Esophagus squamous epithelium (tissue), 5 donors: ENCODE results near the gene MTM1. TPM values are rescaled to one million over a fixed set of nuclear protein-coding genes. Genes with fewer than 3 reads are reported as not detected.

Source experiments
- DNase-seq: peaks from one replicate; lab custom pipeline; 2025; lab: John Stamatoyannopoulos, UW
- H3K27ac ChIP-seq, 4 donors: fragments of 200-600 bp; sonication (generic); one replicate each; pipeline ENCODE4 v1.5.1; 2016 to 2019; ENCODE audit warnings: mild to moderate bottlenecking in 1 of 4
- H3K27me3 ChIP-seq, 4 donors: fragments of 200-600 bp; sonication (generic); 1 replicate in 3 of 4; 2 replicates in 1 of 4; pipeline versions ENCODE4 v1.5.1 to v1.6.0; 2017 to 2021; ENCODE audit warnings: antibody characterized with exemption in 1 of 4
- H3K36me3 ChIP-seq, 3 donors: fragments of 200-600 bp; sonication (generic); one replicate each; pipeline ENCODE4 v1.5.1; 2016 to 2019
- H3K4me1 ChIP-seq, 3 donors: fragments of 200-600 bp; sonication (generic); one replicate each; pipeline ENCODE4 v1.5.1; 2017 to 2019
- H3K4me3 ChIP-seq, 4 donors: fragments of 200-600 bp; sonication (generic); 1 replicate in 3 of 4; 2 replicates in 1 of 4; pipeline ENCODE4 v1.5.1; 2016 to 2019; ENCODE audit warnings: mild to moderate bottlenecking in 2 of 4, moderate library complexity in 1 of 4
- H3K9me3 ChIP-seq, 3 donors: fragments of 200-600 bp; sonication (generic); one replicate each; pipeline ENCODE4 v1.5.1; 2016 to 2019
- POLR2A ChIP-seq, 4 donors: fragments of 450-650 bp; IDR thresholded peaks; one replicate each; pipeline ENCODE4 v1.6.1; 2017; ENCODE audit warnings: antibody characterized with exemption in 4 of 4, mild to moderate bottlenecking in 4 of 4, moderate library complexity in 3 of 4
- WGBS, 2 donors: methylation state at CpG; one replicate each; pipeline ENCODE4 v1.1.5; 2018; 5-methylcytosine and 5-hydroxymethylcytosine counted together
- intact Hi-C: fragments of 100-400 bp; cut with DNase I; formaldehyde crosslinking; loops from one replicate; pipeline ENCODE4 v1.15.0; 2022
- total RNA-seq, 4 donors: library from RNA; depleted of rRNA; stranded (reverse); fragments of >200 nt; gene quantifications; one replicate each; pipeline ENCODE4 v1.1.0, GENCODE V29; 2016
- TF ChIP-seq, protein P1 (sequence below), 6 experiments: fragments of 450-650 bp in 4 of 6; fragments of 200-600 bp in 2 of 6; sonication (generic) in 2 of 6; IDR thresholded peaks; one replicate each; pipeline ENCODE4 v1.5.1; 2016 to 2019; ENCODE audit warnings: antibody characterized with exemption in 6 of 6, mild to moderate bottlenecking in 4 of 6, moderate library complexity in 4 of 6
- donor health status: DM: yes; HTN: yes; CAD: no.

The MTM1 gene
- total RNA-seq, 4 donors from 2014 or later = 9.1 to 13.7 (median 11.4) TPM

- H3K36me3 ChIP-seq = no peaks in the 10 kb centered on the region
- DNase-seq = no peak
- H3K9me3 ChIP-seq = no peaks in the 10 kb centered on the region
- WGBS, 2 donors = 67 to 86% methylated on average over 3 of the region's 3 CpGs
- intact Hi-C loops = no loop called here
- H3K27ac ChIP-seq = no peak overlapping the region
- TF ChIP-seq, protein P1, sequence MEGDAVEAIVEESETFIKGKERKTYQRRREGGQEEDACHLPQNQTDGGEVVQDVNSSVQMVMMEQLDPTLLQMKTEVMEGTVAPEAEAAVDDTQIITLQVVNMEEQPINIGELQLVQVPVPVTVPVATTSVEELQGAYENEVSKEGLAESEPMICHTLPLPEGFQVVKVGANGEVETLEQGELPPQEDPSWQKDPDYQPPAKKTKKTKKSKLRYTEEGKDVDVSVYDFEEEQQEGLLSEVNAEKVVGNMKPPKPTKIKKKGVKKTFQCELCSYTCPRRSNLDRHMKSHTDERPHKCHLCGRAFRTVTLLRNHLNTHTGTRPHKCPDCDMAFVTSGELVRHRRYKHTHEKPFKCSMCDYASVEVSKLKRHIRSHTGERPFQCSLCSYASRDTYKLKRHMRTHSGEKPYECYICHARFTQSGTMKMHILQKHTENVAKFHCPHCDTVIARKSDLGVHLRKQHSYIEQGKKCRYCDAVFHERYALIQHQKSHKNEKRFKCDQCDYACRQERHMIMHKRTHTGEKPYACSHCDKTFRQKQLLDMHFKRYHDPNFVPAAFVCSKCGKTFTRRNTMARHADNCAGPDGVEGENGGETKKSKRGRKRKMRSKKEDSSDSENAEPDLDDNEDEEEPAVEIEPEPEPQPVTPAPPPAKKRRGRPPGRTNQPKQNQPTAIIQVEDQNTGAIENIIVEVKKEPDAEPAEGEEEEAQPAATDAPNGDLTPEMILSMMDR (IDR thresholded peaks at IDR 0.05) = no peak
- no peak for TF ChIP-seq POLR2A (IDR thresholded peaks at IDR 0.05)
- H3K4me3 ChIP-seq = no peak overlapping the region
- H3K27me3 ChIP-seq = no peaks in the 10 kb centered on the region
- no peaks in the 10 kb centered on the region for H3K4me1 ChIP-seq
Measured at GRCh38 chrX:150527108-150527507, 41.3 kb upstream of the MTM1 start.

- Histone ChIP-seq H3K27ac (no peak overlapping the region), H3K36me3 (no peaks in the 10 kb centered on the region), H3K4me1 (no peaks in the 10 kb centered on the region), H3K4me3 (no peak overlapping the region), H3K9me3 (no peaks in the 10 kb centered on the region), H3K27me3 (no peaks in the 10 kb centered on the region)
- no peak for TF ChIP-seq POLR2A (IDR thresholded peaks at IDR 0.05)
- TF ChIP-seq, protein P1 (IDR thresholded peaks at IDR 0.05) = no peak
- WGBS, 2 donors = 89 to 100% methylated on average over 2 to 3 of the region's 3 CpGs
- intact Hi-C loops = no loop called here
- no peak for DNase-seq
Measured at GRCh38 chrX:150529587-150529986, 38.8 kb upstream of the MTM1 start.

DNA sequence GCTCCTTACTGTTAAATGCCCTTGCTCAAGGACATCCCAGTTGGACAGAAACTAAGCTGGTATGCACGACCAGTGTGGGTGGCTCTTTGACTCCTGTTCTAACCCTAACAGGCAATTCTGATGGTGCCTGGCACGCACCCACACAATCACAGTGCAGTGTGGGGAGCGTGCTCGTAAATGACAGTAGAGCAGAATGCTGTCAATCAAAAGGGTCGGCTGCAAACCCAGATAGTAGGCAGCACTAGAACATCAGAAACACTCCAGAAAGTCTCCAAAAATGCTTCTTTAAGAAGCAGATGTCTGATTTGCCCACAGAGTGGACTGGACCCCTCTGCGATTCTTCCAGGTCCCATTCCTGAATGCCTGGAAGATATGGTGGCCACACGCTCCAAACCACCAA is 37.6 kb upstream of the MTM1 start:
- no peak for TF ChIP-seq POLR2A (IDR thresholded peaks at IDR 0.05)
- TF ChIP-seq, protein P1 (IDR thresholded peaks at IDR 0.05) = no peak
- DNase-seq = no peak
- no peaks in the 10 kb centered on the region for H3K4me1 ChIP-seq
- no peak overlapping the region for H3K27ac ChIP-seq
- no peak overlapping the region for H3K4me3 ChIP-seq
- WGBS, 2 donors = 97 to 100% methylated on average over 2 to 6 of the region's 7 CpGs
- H3K9me3 ChIP-seq = no peaks in the 10 kb centered on the region
- intact Hi-C loops = no loop called here
- no peaks in the 10 kb centered on the region for H3K27me3 ChIP-seq
- no peaks in the 10 kb centered on the region for H3K36me3 ChIP-seq

- no peak overlapping the region for H3K27ac ChIP-seq
- H3K4me1 ChIP-seq = no peaks in the 10 kb centered on the region
- WGBS, 2 donors = 87 to 93% methylated on average over 3 of the region's 4 CpGs
- no peaks in the 10 kb centered on the region for H3K27me3 ChIP-seq
- H3K9me3 ChIP-seq = peaks cover 0 to under 1% (median 0%) of the 10 kb centered on the region in 3 donors
- H3K4me3 ChIP-seq = no peak overlapping the region
- TF ChIP-seq POLR2A (IDR thresholded peaks at IDR 0.05) = no peak
- TF ChIP-seq, protein P1 (IDR thresholded peaks at IDR 0.05) = no peak
- no peak for DNase-seq
- intact Hi-C loops = no loop called here
- H3K36me3 ChIP-seq = no peaks in the 10 kb centered on the region
Measured at GRCh38 chrX:150531467-150531866, 37.0 kb upstream of the MTM1 start.

DNA sequence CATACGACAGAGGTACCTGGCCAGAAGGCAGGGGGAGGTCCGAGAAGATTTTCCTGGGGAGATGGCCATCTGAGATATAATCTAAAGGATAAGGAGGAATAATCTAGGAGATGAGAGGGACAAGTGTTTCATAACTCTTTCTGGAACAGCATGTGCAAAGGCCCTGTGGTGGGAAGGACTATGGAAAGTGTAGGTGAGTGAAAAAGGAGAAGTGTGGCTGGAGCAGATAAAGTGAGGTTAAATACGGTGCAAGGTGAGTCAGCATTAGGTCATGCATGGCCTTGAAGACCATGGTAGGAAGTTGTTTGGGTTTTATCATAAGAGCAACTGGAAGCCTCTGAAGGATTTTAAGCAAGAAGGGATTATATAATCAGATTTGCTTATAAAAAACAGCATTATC is 34.6 kb upstream of the MTM1 start:
- Histone ChIP-seq H3K4me3 (no peak overlapping the region), H3K9me3 (peaks cover 0 to 8% (median 0%) of the 10 kb centered on the region in 3 donors), H3K27me3 (no peaks in the 10 kb centered on the region), H3K27ac (no peak overlapping the region), H3K36me3 (no peaks in the 10 kb centered on the region), H3K4me1 (no peaks in the 10 kb centered on the region)
- WGBS, 2 donors = 75% methylated on average over 3 of the region's 3 CpGs
- DNase-seq = no peak
- intact Hi-C loops = no loop called here
- TF ChIP-seq, protein P1 (IDR thresholded peaks at IDR 0.05) = no peak
- no peak for TF ChIP-seq POLR2A (IDR thresholded peaks at IDR 0.05)
